GM18858 (cell line): ENCODE data around the gene TFPI.

Source experiments
- ATAC-seq: cut with Tn5 transposase; IDR thresholded peaks from one replicate; pipeline ENCODE4 v1.9.1; 2021; ENCODE audit not compliant: unreplicated experiment

Gene TFPI

DNA sequence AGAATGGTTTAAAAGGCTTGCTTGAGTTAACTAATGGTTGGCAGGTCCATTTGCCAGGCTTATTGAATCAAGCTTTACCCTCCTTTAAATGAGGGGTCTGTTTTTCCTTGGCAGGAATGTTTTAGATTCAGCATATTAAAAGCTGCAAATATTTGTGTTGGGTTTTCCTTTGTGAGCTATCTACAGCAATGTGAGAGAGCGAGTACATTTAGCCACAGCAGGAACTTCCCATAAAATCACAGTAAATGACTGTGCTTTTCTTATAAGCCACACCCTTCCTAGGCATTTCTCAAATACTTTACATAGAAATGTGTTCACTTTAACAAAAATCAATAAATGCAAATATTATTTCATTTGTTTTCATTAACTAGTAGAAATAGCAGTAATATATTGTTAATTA is 130.1 kb downstream of the TFPI start:
- no peak for ATAC-seq

- ATAC-seq: no peak
Observed at GRCh38 chr2:187422282-187422681, 132.0 kb downstream of the TFPI start.

GRCh38 chr2:187421519-187421918 is 132.7 kb downstream of the TFPI start:
- no peak for ATAC-seq

- no peak for ATAC-seq
Observed at GRCh38 chr2:187419808-187420207, 134.4 kb downstream of the TFPI start.

DNA sequence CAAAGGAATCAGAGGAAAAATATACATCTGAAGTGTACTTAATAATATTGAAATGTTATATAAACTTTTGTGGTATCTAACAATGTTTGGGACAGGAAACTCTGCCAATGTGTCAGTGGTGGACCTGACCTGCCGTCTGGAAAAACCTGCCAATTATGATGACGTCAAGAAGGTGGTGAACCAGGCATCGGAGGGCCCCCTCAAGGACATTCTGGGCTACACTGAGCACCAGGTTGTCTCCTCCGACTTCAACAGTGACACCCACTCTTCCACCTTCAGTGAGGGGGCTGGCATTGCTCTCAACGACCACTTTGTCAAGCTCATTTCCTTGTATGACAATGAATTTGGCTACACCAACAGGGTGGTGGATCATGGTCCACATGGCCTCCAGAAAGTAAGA is 138.8 kb downstream of the TFPI start:
- no peak for ATAC-seq
